ENCODE measurements around the gene PRKCH.

Gene PRKCH

GRCh38 chr14:61375218-61375617, 53.8 kb downstream of the PRKCH start:
- H3K4me3 ChIP-seq (ENCODE audit: insufficient read depth, low read length, poor library complexity, severe bottlenecking): no peak overlapping the region
- H3K9me3 ChIP-seq (ENCODE audit: insufficient read depth, low read length): peaks cover 8% of the 10 kb centered on the region; the same call in 1 of the 2 replicates
- no peaks in the 10 kb centered on the region for H3K27me3 ChIP-seq (ENCODE audit: low read length)
- no peaks in the 10 kb centered on the region for H3K79me2 ChIP-seq (ENCODE audit: insufficient read depth, low read length)
- H3K36me3 ChIP-seq (ENCODE audit: low read length): no peaks in the 10 kb centered on the region
- no peaks in the 10 kb centered on the region for H3F3A ChIP-seq (ENCODE audit: insufficient read depth)
- no peak overlapping the region for H2AFZ ChIP-seq (ENCODE audit: low read depth, low read length, severe bottlenecking)
- H3K9me2 ChIP-seq (replicated peaks; ENCODE audit: insufficient read depth, low read length): no peaks in the 10 kb centered on the region
- H3K27ac ChIP-seq (ENCODE audit: low read depth, low read length): no peak overlapping the region
- H4K20me1 ChIP-seq (ENCODE audit: low read depth, low read length): no peaks in the 10 kb centered on the region
- no peak overlapping the region for H3K4me2 ChIP-seq (ENCODE audit: low read depth, low read length, poor library complexity, severe bottlenecking)
- H3K9ac ChIP-seq (ENCODE audit: low read length): no peak overlapping the region
- TF ChIP-seq EZH2phosphoT487 (conservative IDR thresholded peaks at IDR 0.05; ENCODE audit: low read length) (no peak), CTCF (IDR thresholded peaks at IDR 0.05; ENCODE audit: insufficient read depth, low read length, poor library complexity, severe bottlenecking) (no peak)

- H3K4me3 ChIP-seq (ENCODE audit: insufficient read depth, low read length, poor library complexity, severe bottlenecking): no peak overlapping the region
- no peaks in the 10 kb centered on the region for H3K79me2 ChIP-seq (ENCODE audit: insufficient read depth, low read length)
- no peak overlapping the region for H3K27ac ChIP-seq (ENCODE audit: low read depth, low read length)
- H4K20me1 ChIP-seq (ENCODE audit: low read depth, low read length): no peaks in the 10 kb centered on the region
- no peak overlapping the region for H3K4me2 ChIP-seq (ENCODE audit: low read depth, low read length, poor library complexity, severe bottlenecking)
- no peak overlapping the region for H2AFZ ChIP-seq (ENCODE audit: low read depth, low read length, severe bottlenecking)
- H3F3A ChIP-seq (ENCODE audit: insufficient read depth): no peaks in the 10 kb centered on the region
- H3K9me3 ChIP-seq (ENCODE audit: insufficient read depth, low read length): peaks cover 8% of the 10 kb centered on the region; the same call in 1 of the 2 replicates
- no peaks in the 10 kb centered on the region for H3K9me2 ChIP-seq (replicated peaks; ENCODE audit: insufficient read depth, low read length)
- H3K27me3 ChIP-seq (ENCODE audit: low read length): no peaks in the 10 kb centered on the region
- TF ChIP-seq CTCF (IDR thresholded peaks at IDR 0.05; ENCODE audit: insufficient read depth, low read length, poor library complexity, severe bottlenecking) (no peak), EZH2phosphoT487 (conservative IDR thresholded peaks at IDR 0.05; ENCODE audit: low read length) (no peak)
- H3K36me3 ChIP-seq (ENCODE audit: low read length): no peaks in the 10 kb centered on the region
- no peak overlapping the region for H3K9ac ChIP-seq (ENCODE audit: low read length)
These were observed 54.9 kb downstream of the PRKCH start for GRCh38 chr14:61376314-61376713.

- TF ChIP-seq CTCF (IDR thresholded peaks at IDR 0.05; ENCODE audit: insufficient read depth, low read length, poor library complexity, severe bottlenecking) (no peak), EZH2phosphoT487 (conservative IDR thresholded peaks at IDR 0.05; ENCODE audit: low read length) (no peak)
- Histone ChIP-seq H3K9me3 (ENCODE audit: insufficient read depth, low read length) (peaks cover 5% of the 10 kb centered on the region; the same call in 1 of the 2 replicates), H4K20me1 (ENCODE audit: low read depth, low read length) (no peaks in the 10 kb centered on the region)
These were observed 56.4 kb downstream of the PRKCH start for GRCh38 chr14:61377749-61378148.

More at GRCh38 chr14:61377749-61378148, 56.4 kb downstream of the PRKCH start:
- no peaks in the 10 kb centered on the region for H3K27me3 ChIP-seq (ENCODE audit: low read length)
- no peaks in the 10 kb centered on the region for H3K36me3 ChIP-seq (ENCODE audit: low read length)
- no peak overlapping the region for H3K4me3 ChIP-seq (ENCODE audit: insufficient read depth, low read length, poor library complexity, severe bottlenecking)
- H3K9ac ChIP-seq (ENCODE audit: low read length): no peak overlapping the region
- H3K27ac ChIP-seq (ENCODE audit: low read depth, low read length): no peak overlapping the region
- H3K4me2 ChIP-seq (ENCODE audit: low read depth, low read length, poor library complexity, severe bottlenecking): no peak overlapping the region
- H3F3A ChIP-seq (ENCODE audit: insufficient read depth): no peaks in the 10 kb centered on the region
- no peaks in the 10 kb centered on the region for H3K79me2 ChIP-seq (ENCODE audit: insufficient read depth, low read length)
- H2AFZ ChIP-seq (ENCODE audit: low read depth, low read length, severe bottlenecking): no peak overlapping the region
- H3K9me2 ChIP-seq (replicated peaks; ENCODE audit: insufficient read depth, low read length): no peaks in the 10 kb centered on the region

Data from SU-DHL-6 (cell line).